Measurements from ENCODE around the gene FPGS. TPM values are rescaled to one million over a fixed set of nuclear protein-coding genes. Genes with fewer than 3 reads are reported as not detected.

The FPGS gene
- total RNA-seq, 2 experiments from 2014 or later, result 66.7 to 78.1 TPM

- CTCF ChIA-PET, result interaction anchor here (0.8 to 3.1 kb wide), 5 partner anchors 9 to 121 kb away, joined by 3 to 17 read pairs (median 3); partner anchors contain the start of gene TOR2A
- no peak for DNase-seq
- peak overlapping the region; percentile 50 for H3K27ac Mint-ChIP-seq
- peak overlapping the region; percentile 40 for H3K4me3 Mint-ChIP-seq
- POLR2A ChIA-PET, result interaction anchor here (0.6 kb wide), 1 partner anchor 10 kb away, joined by 3 read pairs; no protein-coding TSS in a partner anchor
- peaks cover 2% of the 10 kb centered on the region for H3K27me3 Mint-ChIP-seq
- H3K9me3 Mint-ChIP-seq, result peaks cover 4% of the 10 kb centered on the region
- H3K4me1 Mint-ChIP-seq, result peaks cover 42% of the 10 kb centered on the region
- H3K36me3 Mint-ChIP-seq (ENCODE audit: low read depth), result peaks cover 12% of the 10 kb centered on the region
Measured at GRCh38 chr9:127855522-127855921, 52.8 kb downstream of the FPGS start.

- ChIA-PET CTCF (interaction anchor here (0.6 to 3.1 kb wide), 3 partner anchors 13 to 222 kb away, joined by 4 to 17 read pairs (median 11); partner anchors contain the start of gene TOR2A), POLR2A (interaction anchor here (0.6 kb wide), 1 partner anchor 9 kb away, joined by 3 read pairs; no protein-coding TSS in a partner anchor)
- peaks cover 10% of the 10 kb centered on the region for H3K36me3 Mint-ChIP-seq (ENCODE audit: low read depth)
- DNase-seq, result no peak
- H3K9me3 Mint-ChIP-seq, result peaks cover 2% of the 10 kb centered on the region
- H3K27ac Mint-ChIP-seq, result no peak overlapping the region
- H3K4me1 Mint-ChIP-seq, result peaks cover 48% of the 10 kb centered on the region
- peaks cover 2% of the 10 kb centered on the region for H3K27me3 Mint-ChIP-seq
- no peak overlapping the region for H3K4me3 Mint-ChIP-seq
Measured at GRCh38 chr9:127856094-127856728, 53.5 kb downstream of the FPGS start.

GRCh38 chr9:127856729-127857116 lies 54.0 kb downstream of the FPGS start:
- Mint-ChIP-seq H3K4me1 (peaks cover 48% of the 10 kb centered on the region), H3K27me3 (peaks cover 2% of the 10 kb centered on the region), H3K4me3 (no peak overlapping the region), H3K27ac (no peak overlapping the region), H3K9me3 (peaks cover 2% of the 10 kb centered on the region), H3K36me3 (ENCODE audit: low read depth) (peaks cover 6% of the 10 kb centered on the region)
- ChIA-PET POLR2A (no interaction called here), CTCF (interaction anchor here (1.3 to 3.1 kb wide), 3 partner anchors 13 to 122 kb away, joined by 4 to 17 read pairs (median 11); partner anchors contain the start of gene TOR2A)
- DNase-seq, result no peak

GRCh38 chr9:127857278-127857677 lies 54.6 kb downstream of the FPGS start:
- CTCF ChIA-PET, result interaction anchor here (1.3 kb wide), 1 partner anchor 12 kb away, joined by 4 read pairs; no protein-coding TSS in a partner anchor
- peaks cover under 1% of the 10 kb centered on the region for H3K36me3 Mint-ChIP-seq (ENCODE audit: low read depth)
- H3K4me3 Mint-ChIP-seq, result no peak overlapping the region
- DNase-seq, result no peak
- peaks cover 2% of the 10 kb centered on the region for H3K27me3 Mint-ChIP-seq
- peaks cover 48% of the 10 kb centered on the region for H3K4me1 Mint-ChIP-seq
- POLR2A ChIA-PET, result no interaction called here
- peak overlapping the region; percentile 19 for H3K27ac Mint-ChIP-seq
- peaks cover 2% of the 10 kb centered on the region for H3K9me3 Mint-ChIP-seq

GRCh38 chr9:127858041-127858512 lies 55.4 kb downstream of the FPGS start:
- DNase-seq, result no peak
- H3K4me3 Mint-ChIP-seq, result no peak overlapping the region
- no peaks in the 10 kb centered on the region for H3K9me3 Mint-ChIP-seq
- H3K36me3 Mint-ChIP-seq (ENCODE audit: low read depth), result no peaks in the 10 kb centered on the region
- ChIA-PET POLR2A (no interaction called here), CTCF (interaction anchor here (1.3 kb wide), 1 partner anchor 11 kb away, joined by 4 read pairs; no protein-coding TSS in a partner anchor)
- peaks cover 2% of the 10 kb centered on the region for H3K27me3 Mint-ChIP-seq
- H3K4me1 Mint-ChIP-seq, result peaks cover 49% of the 10 kb centered on the region
- no peak overlapping the region for H3K27ac Mint-ChIP-seq

- Mint-ChIP-seq H3K27ac (no peak overlapping the region), H3K9me3 (no peaks in the 10 kb centered on the region), H3K27me3 (peaks cover 2% of the 10 kb centered on the region), H3K4me3 (no peak overlapping the region), H3K36me3 (ENCODE audit: low read depth) (peaks cover 5% of the 10 kb centered on the region), H3K4me1 (peaks cover 47% of the 10 kb centered on the region)
- ChIA-PET POLR2A (no interaction called here), CTCF (interaction anchor here (0.6 to 4.8 kb wide), 3 partner anchors 10 to 315 kb away, joined by 3 to 16 read pairs (median 3); no protein-coding TSS in a partner anchor)
- DNase-seq, result no peak
Measured at GRCh38 chr9:127860260-127860659, 57.6 kb downstream of the FPGS start.

- ChIA-PET CTCF (interaction anchor here (0.6 to 4.8 kb wide), 4 partner anchors 9 to 314 kb away, joined by 3 to 16 read pairs (median 3); no protein-coding TSS in a partner anchor), POLR2A (no interaction called here)
- Mint-ChIP-seq H3K36me3 (ENCODE audit: low read depth) (peaks cover 7% of the 10 kb centered on the region), H3K27me3 (peaks cover 2% of the 10 kb centered on the region), H3K9me3 (no peaks in the 10 kb centered on the region), H3K27ac (peak overlapping the region; percentile 70), H3K4me3 (no peak overlapping the region), H3K4me1 (peaks cover 49% of the 10 kb centered on the region)
- DNase-seq, result no peak
Measured at GRCh38 chr9:127860779-127861178, 58.1 kb downstream of the FPGS start.

- peak; percentile 53 for DNase-seq
- peaks cover 50% of the 10 kb centered on the region for H3K4me1 Mint-ChIP-seq
- POLR2A ChIA-PET, result interaction anchor here (0.6 kb wide), 1 partner anchor 17 kb away, joined by 4 read pairs; no protein-coding TSS in a partner anchor
- H3K9me3 Mint-ChIP-seq, result no peaks in the 10 kb centered on the region
- peak overlapping the region; percentile 93 for H3K27ac Mint-ChIP-seq
- H3K4me3 Mint-ChIP-seq, result peak overlapping the region; percentile 25
- H3K27me3 Mint-ChIP-seq, result peaks cover 2% of the 10 kb centered on the region
- peaks cover 10% of the 10 kb centered on the region for H3K36me3 Mint-ChIP-seq (ENCODE audit: low read depth)
- CTCF ChIA-PET, result interaction anchor here (0.8 to 4.8 kb wide), 8 partner anchors 8 to 128 kb away, joined by 3 to 16 read pairs (median 4); partner anchors contain the start of gene TOR2A
Measured at GRCh38 chr9:127862075-127863011, 59.7 kb downstream of the FPGS start.

- peaks cover 2% of the 10 kb centered on the region for H3K27me3 Mint-ChIP-seq
- DNase-seq, result no peak
- peaks cover 16% of the 10 kb centered on the region for H3K36me3 Mint-ChIP-seq (ENCODE audit: low read depth)
- ChIA-PET CTCF (interaction anchor here (1.3 to 4.8 kb wide), 6 partner anchors 7 to 129 kb away, joined by 3 to 16 read pairs (median 6); partner anchors contain the start of gene TOR2A), POLR2A (no interaction called here)
- no peaks in the 10 kb centered on the region for H3K9me3 Mint-ChIP-seq
- peak overlapping the region; percentile 93 for H3K27ac Mint-ChIP-seq
- no peak overlapping the region for H3K4me3 Mint-ChIP-seq
- H3K4me1 Mint-ChIP-seq, result peaks cover 50% of the 10 kb centered on the region
Measured at GRCh38 chr9:127863191-127863621, 60.5 kb downstream of the FPGS start.

Small RNAs within 50 kb of the gene (microRNA-seq; reads per million reads assigned to microRNA genes)
- not detected for gene MIR2861 (ENCODE audit: borderline microRNAs expressed, borderline replicate concordance)
- gene MIR3960 (ENCODE audit: borderline microRNAs expressed, borderline replicate concordance), result not detected

Other genes starting within 250 kb of the FPGS start
- 10 to 100 TPM; 12.1 to 17.7 TPM for gene STXBP1, start 190.6 kb upstream of the FPGS start, total RNA-seq
- not detected for gene CFAP157, start 95.9 kb upstream of the FPGS start, total RNA-seq
- 10 to 100 TPM in 1 of 2 experiments, 1 to 10 TPM in 1; 8.7 to 11.0 TPM for gene PTRH1, start 87.2 kb upstream of the FPGS start, total RNA-seq
- gene TTC16, start 86.8 kb upstream of the FPGS start, total RNA-seq, result 1 to 10 TPM; 1.2 to 1.6 TPM
- 10 to 100 TPM; 21.7 to 24.0 TPM for gene TOR2A, start 67.6 kb upstream of the FPGS start, total RNA-seq
- gene SH2D3C, start 24.2 kb upstream of the FPGS start, total RNA-seq, result 10 to 100 TPM; 67.9 to 71.4 TPM
- 100 to 1,000 TPM in 1 of 2 experiments, 10 to 100 TPM in 1; 99.4 to 110 TPM for gene CDK9, start 16.8 kb upstream of the FPGS start, total RNA-seq
- gene ENG, start 51.8 kb downstream of the FPGS start, total RNA-seq, result 10 to 100 TPM; 17.2 to 17.3 TPM
- gene AK1, start 74.8 kb downstream of the FPGS start, total RNA-seq, result 10 to 100 TPM; 53.7 to 62.3 TPM
- gene ST6GALNAC6, start 96.7 kb downstream of the FPGS start, total RNA-seq, result 100 to 1,000 TPM; 100 to 122 TPM
- 10 to 100 TPM; 16.8 to 22.4 TPM for gene ST6GALNAC4, start 114.2 kb downstream of the FPGS start, total RNA-seq
- gene PIP5KL1, start 127.9 kb downstream of the FPGS start, total RNA-seq, result 1 to 10 TPM; 2.5 to 4.1 TPM
- 10 to 100 TPM; 79.9 to 80.4 TPM for gene DPM2, start 135.0 kb downstream of the FPGS start, total RNA-seq
- gene EEIG1, start 178.1 kb downstream of the FPGS start, total RNA-seq, result 100 to 1,000 TPM; 412 to 477 TPM